ENCODE results near the gene CBS.
"Not testable (repeated sequence)": the region's sequence is repeated elsewhere in the genome, so short reads cannot be mapped to it uniquely, and the experiment has no call there.

CBS gene

GRCh38 chr21:43021756-43022600, 53.7 kb downstream of the CBS start:
- no peak overlapping the region for H3K4me3 ChIP-seq (ENCODE audit: low read depth, low read length)
- no peaks in the 10 kb centered on the region for H3K79me2 ChIP-seq (ENCODE audit: control insufficient read depth, insufficient read depth, low read length, unreplicated experiment)
- no peaks in the 10 kb centered on the region for H3K27me3 ChIP-seq (ENCODE audit: insufficient read depth, low read length)
- no peak overlapping the region for H2AFZ ChIP-seq (ENCODE audit: low read length, unreplicated experiment)
- no peak overlapping the region for H3K27ac ChIP-seq (ENCODE audit: low read depth, low read length)
- peaks cover 6% of the 10 kb centered on the region; the same call in 1 of the 2 replicates for H3K36me3 ChIP-seq (ENCODE audit: insufficient read depth, low read length)
- peaks cover 4% of the 10 kb centered on the region for H3K4me1 ChIP-seq (ENCODE audit: control insufficient read depth, insufficient read depth, low read length, unreplicated experiment)

GRCh38 chr21:43021191-43021590, 54.4 kb downstream of the CBS start:
- H2AFZ ChIP-seq (ENCODE audit: low read length, unreplicated experiment): no peak overlapping the region
- no peaks in the 10 kb centered on the region for H3K27me3 ChIP-seq (ENCODE audit: insufficient read depth, low read length)
- no peak overlapping the region for H3K4me3 ChIP-seq (ENCODE audit: low read depth, low read length)
- H3K36me3 ChIP-seq (ENCODE audit: insufficient read depth, low read length): peaks cover 6% of the 10 kb centered on the region; the same call in 1 of the 2 replicates
- H3K27ac ChIP-seq (ENCODE audit: low read depth, low read length): no peak overlapping the region
- H3K79me2 ChIP-seq (ENCODE audit: control insufficient read depth, insufficient read depth, low read length, unreplicated experiment): no peaks in the 10 kb centered on the region
- peaks cover 4% of the 10 kb centered on the region for H3K4me1 ChIP-seq (ENCODE audit: control insufficient read depth, insufficient read depth, low read length, unreplicated experiment)

- Histone ChIP-seq H3K27ac (ENCODE audit: low read depth, low read length) (no peak overlapping the region), H3K36me3 (ENCODE audit: insufficient read depth, low read length) (peaks cover 6% of the 10 kb centered on the region; the same call in 1 of the 2 replicates), H3K4me3 (ENCODE audit: low read depth, low read length) (no peak overlapping the region)
These were observed 54.9 kb downstream of the CBS start for GRCh38 chr21:43020771-43021170.

GRCh38 chr21:43020177-43020576, 55.5 kb downstream of the CBS start:
- Histone ChIP-seq H3K4me1 (ENCODE audit: control insufficient read depth, insufficient read depth, low read length, unreplicated experiment) (peaks cover under 1% of the 10 kb centered on the region), H3K27ac (ENCODE audit: low read depth, low read length) (no peak overlapping the region), H3K27me3 (ENCODE audit: insufficient read depth, low read length) (no peaks in the 10 kb centered on the region), H3K36me3 (ENCODE audit: insufficient read depth, low read length) (peaks cover 6% of the 10 kb centered on the region; the same call in 1 of the 2 replicates), H2AFZ (ENCODE audit: low read length, unreplicated experiment) (no peak overlapping the region), H3K4me3 (ENCODE audit: low read depth, low read length) (no peak overlapping the region), H3K79me2 (ENCODE audit: control insufficient read depth, insufficient read depth, low read length, unreplicated experiment) (no peaks in the 10 kb centered on the region)

More at GRCh38 chr21:43020771-43021170, 54.9 kb downstream of the CBS start:
- peaks cover 4% of the 10 kb centered on the region for H3K4me1 ChIP-seq (ENCODE audit: control insufficient read depth, insufficient read depth, low read length, unreplicated experiment)
- H3K27me3 ChIP-seq (ENCODE audit: insufficient read depth, low read length): no peaks in the 10 kb centered on the region
- no peak overlapping the region for H2AFZ ChIP-seq (ENCODE audit: low read length, unreplicated experiment)
- no peaks in the 10 kb centered on the region for H3K79me2 ChIP-seq (ENCODE audit: control insufficient read depth, insufficient read depth, low read length, unreplicated experiment)

- H3K36me3 ChIP-seq (ENCODE audit: insufficient read depth, low read length): peaks cover 4% of the 10 kb centered on the region; the same call in 1 of the 2 replicates
- H3K4me3 ChIP-seq (ENCODE audit: low read depth, low read length): no peak overlapping the region
These were observed 57.1 kb downstream of the CBS start for GRCh38 chr21:43018519-43018918.

GRCh38 chr21:43016728-43017127, 58.9 kb downstream of the CBS start:
- H3K36me3 ChIP-seq (ENCODE audit: insufficient read depth, low read length): peaks cover 6% of the 10 kb centered on the region
- H3K4me1 ChIP-seq (ENCODE audit: control insufficient read depth, insufficient read depth, low read length, unreplicated experiment): no peaks in the 10 kb centered on the region
- H3K27me3 ChIP-seq (ENCODE audit: insufficient read depth, low read length): no peaks in the 10 kb centered on the region
- no peak overlapping the region for H3K27ac ChIP-seq (ENCODE audit: low read depth, low read length)
- H3K79me2 ChIP-seq (ENCODE audit: control insufficient read depth, insufficient read depth, low read length, unreplicated experiment): no peaks in the 10 kb centered on the region
- no peak overlapping the region for H2AFZ ChIP-seq (ENCODE audit: low read length, unreplicated experiment)
- no peak overlapping the region for H3K4me3 ChIP-seq (ENCODE audit: low read depth, low read length)

More at GRCh38 chr21:43018519-43018918, 57.1 kb downstream of the CBS start:
- Histone ChIP-seq H3K4me1 (ENCODE audit: control insufficient read depth, insufficient read depth, low read length, unreplicated experiment) (no peaks in the 10 kb centered on the region), H3K27ac (ENCODE audit: low read depth, low read length) (no peak overlapping the region), H3K27me3 (ENCODE audit: insufficient read depth, low read length) (no peaks in the 10 kb centered on the region), H3K79me2 (ENCODE audit: control insufficient read depth, insufficient read depth, low read length, unreplicated experiment) (no peaks in the 10 kb centered on the region), H2AFZ (ENCODE audit: low read length, unreplicated experiment) (no peak overlapping the region)

GRCh38 chr21:43015906-43016540, 59.6 kb downstream of the CBS start:
- no peak overlapping the region for H3K27ac ChIP-seq (ENCODE audit: low read depth, low read length)
- no peaks in the 10 kb centered on the region for H3K27me3 ChIP-seq (ENCODE audit: insufficient read depth, low read length)
- peaks cover 8% of the 10 kb centered on the region for H3K36me3 ChIP-seq (ENCODE audit: insufficient read depth, low read length)
- no peak overlapping the region for H3K4me3 ChIP-seq (ENCODE audit: low read depth, low read length)
- H2AFZ ChIP-seq (ENCODE audit: low read length, unreplicated experiment): no peak overlapping the region
- no peaks in the 10 kb centered on the region for H3K79me2 ChIP-seq (ENCODE audit: control insufficient read depth, insufficient read depth, low read length, unreplicated experiment)
- no peaks in the 10 kb centered on the region for H3K4me1 ChIP-seq (ENCODE audit: control insufficient read depth, insufficient read depth, low read length, unreplicated experiment)

- no peak overlapping the region for H2AFZ ChIP-seq (ENCODE audit: low read length, unreplicated experiment)
- H3K27me3 ChIP-seq (ENCODE audit: insufficient read depth, low read length): no peaks in the 10 kb centered on the region
- peaks cover 11% of the 10 kb centered on the region for H3K36me3 ChIP-seq (ENCODE audit: insufficient read depth, low read length)
- no peaks in the 10 kb centered on the region for H3K4me1 ChIP-seq (ENCODE audit: control insufficient read depth, insufficient read depth, low read length, unreplicated experiment)
- H3K4me3 ChIP-seq (ENCODE audit: low read depth, low read length): no peak overlapping the region
- no peaks in the 10 kb centered on the region for H3K79me2 ChIP-seq (ENCODE audit: control insufficient read depth, insufficient read depth, low read length, unreplicated experiment)
- no peak overlapping the region for H3K27ac ChIP-seq (ENCODE audit: low read depth, low read length)
These were observed 63.0 kb downstream of the CBS start for GRCh38 chr21:43012596-43012995.

- no peak overlapping the region for H3K27ac ChIP-seq (ENCODE audit: low read depth, low read length)
- no peaks in the 10 kb centered on the region for H3K4me1 ChIP-seq (ENCODE audit: control insufficient read depth, insufficient read depth, low read length, unreplicated experiment)
- H3K36me3 ChIP-seq (ENCODE audit: insufficient read depth, low read length): peaks cover 6% of the 10 kb centered on the region
- no peaks in the 10 kb centered on the region for H3K27me3 ChIP-seq (ENCODE audit: insufficient read depth, low read length)
- no peak overlapping the region for H3K4me3 ChIP-seq (ENCODE audit: low read depth, low read length)
- peaks cover 2% of the 10 kb centered on the region for H3K79me2 ChIP-seq (ENCODE audit: control insufficient read depth, insufficient read depth, low read length, unreplicated experiment)
- H2AFZ ChIP-seq (ENCODE audit: low read length, unreplicated experiment): no peak overlapping the region
These were observed 68.8 kb downstream of the CBS start for GRCh38 chr21:43006874-43007208.

GRCh38 chr21:43006051-43006873, 69.4 kb downstream of the CBS start:
- H3K4me3 ChIP-seq (ENCODE audit: low read depth, low read length); H3K79me2 ChIP-seq (ENCODE audit: control insufficient read depth, insufficient read depth, low read length, unreplicated experiment); H3K27ac ChIP-seq (ENCODE audit: low read depth, low read length); H2AFZ ChIP-seq (ENCODE audit: low read length, unreplicated experiment); H3K27me3 ChIP-seq (ENCODE audit: insufficient read depth, low read length); H3K4me1 ChIP-seq (ENCODE audit: control insufficient read depth, insufficient read depth, low read length, unreplicated experiment); H3K36me3 ChIP-seq (ENCODE audit: insufficient read depth, low read length): not testable (repeated sequence)

Measured in ACC112 (cell line).